ENCODE data around the gene GSTCD.

GSTCD gene

GRCh38 chr4:105780176-105780575 lies 71.6 kb downstream of the GSTCD start:
- Mint-ChIP-seq H3K9me3 (no peaks in the 10 kb centered on the region), H3K36me3 (ENCODE audit: insufficient read depth) (no peaks in the 10 kb centered on the region), H3K4me1 (no peaks in the 10 kb centered on the region), H3K4me3 (no peak overlapping the region), H3K27me3 (no peaks in the 10 kb centered on the region), H3K27ac (ENCODE audit: low read depth) (no peak overlapping the region)
- DNase-seq (ENCODE audit: low spot score in 2 of 2): no peak
- no peak for ATAC-seq (replicated peaks; ENCODE audit: extremely low read depth, poor library complexity, severe bottlenecking)

GRCh38 chr4:105784761-105785160 lies 76.2 kb downstream of the GSTCD start:
- ATAC-seq (replicated peaks; ENCODE audit: extremely low read depth, poor library complexity, severe bottlenecking) (no peak), DNase-seq (ENCODE audit: low spot score in 2 of 2) (no peak)
- Mint-ChIP-seq H3K36me3 (ENCODE audit: insufficient read depth) (no peaks in the 10 kb centered on the region), H3K4me3 (no peak overlapping the region), H3K9me3 (no peaks in the 10 kb centered on the region), H3K27ac (ENCODE audit: low read depth) (no peak overlapping the region), H3K4me1 (no peaks in the 10 kb centered on the region), H3K27me3 (no peaks in the 10 kb centered on the region)

- Mint-ChIP-seq H3K4me1 (no peaks in the 10 kb centered on the region), H3K9me3 (no peaks in the 10 kb centered on the region), H3K36me3 (ENCODE audit: insufficient read depth) (no peaks in the 10 kb centered on the region), H3K4me3 (no peak overlapping the region), H3K27ac (ENCODE audit: low read depth) (no peak overlapping the region), H3K27me3 (no peaks in the 10 kb centered on the region)
- no peak for DNase-seq (ENCODE audit: low spot score in 2 of 2)
- ATAC-seq (replicated peaks; ENCODE audit: extremely low read depth, poor library complexity, severe bottlenecking): no peak
These were observed 77.2 kb downstream of the GSTCD start for GRCh38 chr4:105785792-105786191.

GRCh38 chr4:105786748-105787147 lies 78.2 kb downstream of the GSTCD start:
- no peaks in the 10 kb centered on the region for H3K27me3 Mint-ChIP-seq
- no peaks in the 10 kb centered on the region for H3K36me3 Mint-ChIP-seq (ENCODE audit: insufficient read depth)
- no peak overlapping the region for H3K4me3 Mint-ChIP-seq
- no peaks in the 10 kb centered on the region for H3K4me1 Mint-ChIP-seq
- no peak overlapping the region for H3K27ac Mint-ChIP-seq (ENCODE audit: low read depth)
- H3K9me3 Mint-ChIP-seq: no peaks in the 10 kb centered on the region
- DNase-seq (ENCODE audit: low spot score in 2 of 2) (no peak), ATAC-seq (replicated peaks; ENCODE audit: extremely low read depth, poor library complexity, severe bottlenecking) (no peak)

GRCh38 chr4:105797225-105797624 lies 88.6 kb downstream of the GSTCD start:
- no peak overlapping the region for H3K4me3 Mint-ChIP-seq
- ATAC-seq (replicated peaks; ENCODE audit: extremely low read depth, poor library complexity, severe bottlenecking): no peak
- no peak for DNase-seq (ENCODE audit: low spot score in 2 of 2)
- H3K27me3 Mint-ChIP-seq: no peaks in the 10 kb centered on the region
- no peak overlapping the region for H3K27ac Mint-ChIP-seq (ENCODE audit: low read depth)
- no peaks in the 10 kb centered on the region for H3K4me1 Mint-ChIP-seq
- H3K9me3 Mint-ChIP-seq: no peaks in the 10 kb centered on the region
- H3K36me3 Mint-ChIP-seq (ENCODE audit: insufficient read depth): no peaks in the 10 kb centered on the region

- H3K27ac Mint-ChIP-seq (ENCODE audit: low read depth): no peak overlapping the region
- H3K4me1 Mint-ChIP-seq: peaks cover 6% of the 10 kb centered on the region
- H3K36me3 Mint-ChIP-seq (ENCODE audit: insufficient read depth): peaks cover 2% of the 10 kb centered on the region
- H3K27me3 Mint-ChIP-seq: no peaks in the 10 kb centered on the region
- DNase-seq (ENCODE audit: low spot score in 2 of 2): no peak
- H3K4me3 Mint-ChIP-seq: no peak overlapping the region
- no peak for ATAC-seq (replicated peaks; ENCODE audit: extremely low read depth, poor library complexity, severe bottlenecking)
- H3K9me3 Mint-ChIP-seq: no peaks in the 10 kb centered on the region
These were observed 97.0 kb downstream of the GSTCD start for GRCh38 chr4:105805501-105806120.

GRCh38 chr4:105807496-105807895 lies 98.9 kb downstream of the GSTCD start:
- H3K36me3 Mint-ChIP-seq (ENCODE audit: insufficient read depth): peaks cover under 1% of the 10 kb centered on the region
- ATAC-seq (replicated peaks; ENCODE audit: extremely low read depth, poor library complexity, severe bottlenecking): no peak
- no peak for DNase-seq (ENCODE audit: low spot score in 2 of 2)
- no peak overlapping the region for H3K4me3 Mint-ChIP-seq
- peaks cover 6% of the 10 kb centered on the region for H3K4me1 Mint-ChIP-seq
- no peak overlapping the region for H3K27ac Mint-ChIP-seq (ENCODE audit: low read depth)
- H3K9me3 Mint-ChIP-seq: no peaks in the 10 kb centered on the region
- no peaks in the 10 kb centered on the region for H3K27me3 Mint-ChIP-seq

- H3K9me3 Mint-ChIP-seq: no peaks in the 10 kb centered on the region
- H3K36me3 Mint-ChIP-seq (ENCODE audit: insufficient read depth): no peaks in the 10 kb centered on the region
- peaks cover 6% of the 10 kb centered on the region for H3K4me1 Mint-ChIP-seq
- no peak overlapping the region for H3K27ac Mint-ChIP-seq (ENCODE audit: low read depth)
- no peak for DNase-seq (ENCODE audit: low spot score in 2 of 2)
- no peak for ATAC-seq (replicated peaks; ENCODE audit: extremely low read depth, poor library complexity, severe bottlenecking)
- H3K4me3 Mint-ChIP-seq: no peak overlapping the region
- H3K27me3 Mint-ChIP-seq: no peaks in the 10 kb centered on the region
These were observed 99.6 kb downstream of the GSTCD start for GRCh38 chr4:105808030-105808749.

GRCh38 chr4:105808750-105809041 lies 100.1 kb downstream of the GSTCD start:
- no peak for DNase-seq (ENCODE audit: low spot score in 2 of 2)
- Mint-ChIP-seq H3K36me3 (ENCODE audit: insufficient read depth) (no peaks in the 10 kb centered on the region), H3K4me3 (no peak overlapping the region), H3K27me3 (no peaks in the 10 kb centered on the region), H3K9me3 (no peaks in the 10 kb centered on the region), H3K4me1 (peaks cover 6% of the 10 kb centered on the region), H3K27ac (ENCODE audit: low read depth) (no peak overlapping the region)
- ATAC-seq (replicated peaks; ENCODE audit: extremely low read depth, poor library complexity, severe bottlenecking): no peak

- ATAC-seq (replicated peaks; ENCODE audit: extremely low read depth, poor library complexity, severe bottlenecking) (no peak), DNase-seq (ENCODE audit: low spot score in 2 of 2) (no peak)
- H3K27ac Mint-ChIP-seq (ENCODE audit: low read depth): no peak overlapping the region
- no peaks in the 10 kb centered on the region for H3K4me1 Mint-ChIP-seq
- H3K36me3 Mint-ChIP-seq (ENCODE audit: insufficient read depth): no peaks in the 10 kb centered on the region
- H3K4me3 Mint-ChIP-seq: no peak overlapping the region
- H3K27me3 Mint-ChIP-seq: no peaks in the 10 kb centered on the region
- no peaks in the 10 kb centered on the region for H3K9me3 Mint-ChIP-seq
These were observed 107.1 kb downstream of the GSTCD start for GRCh38 chr4:105815701-105816100.

- Mint-ChIP-seq H3K36me3 (ENCODE audit: insufficient read depth) (no peaks in the 10 kb centered on the region), H3K4me3 (no peak overlapping the region), H3K27ac (ENCODE audit: low read depth) (no peak overlapping the region), H3K27me3 (no peaks in the 10 kb centered on the region), H3K4me1 (no peaks in the 10 kb centered on the region), H3K9me3 (no peaks in the 10 kb centered on the region)
- DNase-seq (ENCODE audit: low spot score in 2 of 2) (no peak), ATAC-seq (replicated peaks; ENCODE audit: extremely low read depth, poor library complexity, severe bottlenecking) (no peak)
These were observed 113.5 kb downstream of the GSTCD start for GRCh38 chr4:105822061-105822460.

GRCh38 chr4:105828074-105828473 lies 119.5 kb downstream of the GSTCD start:
- no peaks in the 10 kb centered on the region for H3K36me3 Mint-ChIP-seq (ENCODE audit: insufficient read depth)

GRCh38 chr4:105831189-105831588 lies 122.6 kb downstream of the GSTCD start:
- H3K9me3 Mint-ChIP-seq: no peaks in the 10 kb centered on the region
- no peak overlapping the region for H3K4me3 Mint-ChIP-seq
- no peaks in the 10 kb centered on the region for H3K27me3 Mint-ChIP-seq
- H3K27ac Mint-ChIP-seq (ENCODE audit: low read depth): no peak overlapping the region
- DNase-seq (ENCODE audit: low spot score in 2 of 2) (no peak), ATAC-seq (replicated peaks; ENCODE audit: extremely low read depth, poor library complexity, severe bottlenecking) (no peak)
- no peaks in the 10 kb centered on the region for H3K4me1 Mint-ChIP-seq
- no peaks in the 10 kb centered on the region for H3K36me3 Mint-ChIP-seq (ENCODE audit: insufficient read depth)

More at GRCh38 chr4:105828074-105828473, 119.5 kb downstream of the GSTCD start:
- no peaks in the 10 kb centered on the region for H3K9me3 Mint-ChIP-seq
- no peak for DNase-seq (ENCODE audit: low spot score in 2 of 2)
- no peak overlapping the region for H3K27ac Mint-ChIP-seq (ENCODE audit: low read depth)
- no peaks in the 10 kb centered on the region for H3K4me1 Mint-ChIP-seq
- no peaks in the 10 kb centered on the region for H3K27me3 Mint-ChIP-seq
- no peak for ATAC-seq (replicated peaks; ENCODE audit: extremely low read depth, poor library complexity, severe bottlenecking)
- H3K4me3 Mint-ChIP-seq: no peak overlapping the region

All from central memory CD8-positive, alpha-beta T cell (primary cell).